ENCODE data around the gene SH3TC1. TPM values are rescaled to one million over a fixed set of nuclear protein-coding genes. Genes with fewer than 3 reads are reported as not detected.

SH3TC1 gene
- total and polyA plus RNA-seq, 10 of the 15 experiments (the other 5 are each of a cell fraction or from before 2014, with no cell fraction given): 0.19 to 47.0 (median 18.4) TPM

GRCh38 chr4:8195841-8196458 is 3.1 kb upstream of the SH3TC1 start (continued):
- TF ChIP-seq CBFB (IDR thresholded peaks at IDR 0.05; ENCODE audit: low read depth) (no peak), JUND (IDR thresholded peaks at IDR 0.05; ENCODE audit: low read depth, low read length) (no peak), E4F1 (IDR thresholded peaks at IDR 0.05; ENCODE audit: borderline replicate concordance, partially characterized antibody) (no peak)

GRCh38 chr4:8197521-8197920 is 1.6 kb upstream of the SH3TC1 start:
- FAIRE-seq: no peak
- Histone ChIP-seq H3K36me3 (ENCODE audit: control insufficient read depth in 2 of 2, insufficient read depth in 2 of 2, low read length in 1 of 2) (no peaks in the 10 kb centered on the region), H3K79me2 (ENCODE audit: control insufficient read depth, insufficient read depth, low read length) (peaks cover 34% of the 10 kb centered on the region), H3K4me3 (no peak overlapping the region), H3K9ac (ENCODE audit: control insufficient read depth, insufficient read depth, low read length) (no peak overlapping the region), H3K27me3 (replicated peaks in 1 of 2; ENCODE audit: control insufficient read depth in 2 of 2, insufficient read depth in 2 of 2, low read length in 1 of 2) (no peaks in the 10 kb centered on the region), H4K20me1 (ENCODE audit: control insufficient read depth, insufficient read depth) (no peaks in the 10 kb centered on the region), H3K9me3 (replicated peaks; ENCODE audit: control insufficient read depth, insufficient read depth, low read length) (no peaks in the 10 kb centered on the region), H3K27ac (ENCODE audit: control insufficient read depth, insufficient read depth) (no peak overlapping the region), H3K4me1 (ENCODE audit: control insufficient read depth, insufficient read depth, low read length) (peaks cover 36% of the 10 kb centered on the region), H3K4me2 (ENCODE audit: control insufficient read depth, insufficient read depth) (no peak overlapping the region), H2AFZ (ENCODE audit: control insufficient read depth, low read depth, low read length) (no peak overlapping the region)
- intact Hi-C loops (cut with micrococcal nuclease; ENCODE audit: unreplicated experiment): no loop called here
- in situ Hi-C loops (cut with MboI): no loop called here
- ChIA-PET POLR2A (interaction anchor here (1.2 to 1.8 kb wide), 2 partner anchors 25 to 38 kb away, joined by 4 to 6 read pairs; partner anchors contain the start of gene ABLIM2), CTCF (interaction anchor here (2.0 to 3.7 kb wide), 3 partner anchors 20 to 32 kb away, joined by 8 to 33 read pairs (median 12); no protein-coding TSS in a partner anchor), RAD21 (ENCODE audit: unreplicated experiment) (interaction anchor here (3.8 to 4.4 kb wide), 2 partner anchors 21 to 31 kb away, joined by 27 to 28 read pairs; no protein-coding TSS in a partner anchor), SMC1A (ENCODE audit: uncharacterized antibody, unreplicated experiment) (interaction anchor here (0.8 to 2.1 kb wide), 3 partner anchors 21 to 45 kb away, joined by 3 to 6 read pairs (median 5); no protein-coding TSS in a partner anchor)
- no TSS peak for BruUV-seq (replicated peaks)
- WGBS (ENCODE audit: insufficient coverage, insufficient replicate concordance, low lambda C conversion rate, missing lambda C conversion rate): 90% methylated on average over 13 of the region's 13 CpGs
- no peak for DNase-seq (ENCODE audit: low read depth, low spot score)
- no peak for ATAC-seq
- no peak for TF ChIP-seq EED (IDR thresholded peaks at IDR 0.05; ENCODE audit: low read depth)
- TF ChIP-seq ZBED1 (IDR thresholded peaks at IDR 0.05; ENCODE audit: borderline replicate concordance): no peak
- no peak for TF ChIP-seq PKNOX1 (IDR thresholded peaks at IDR 0.05)
- TF ChIP-seq SMAD1 (IDR thresholded peaks at IDR 0.05; ENCODE audit: low read depth, partially characterized antibody): no peak
- TF ChIP-seq SRF (IDR thresholded peaks at IDR 0.05; ENCODE audit: low read depth in 2 of 2, low read length in 2 of 2): no peak
- TF ChIP-seq SIN3A (IDR thresholded peaks at IDR 0.05; ENCODE audit: low read depth, low read length): no peak
- no peak for TF ChIP-seq RELA (IDR thresholded peaks at IDR 0.05; ENCODE audit: borderline replicate concordance, partially characterized antibody)
- TF ChIP-seq LARP7 (IDR thresholded peaks at IDR 0.05): no peak
- no peak for TF ChIP-seq CEBPB (IDR thresholded peaks at IDR 0.05; ENCODE audit: borderline replicate concordance in 1 of 2, low read depth in 2 of 2, low read length in 2 of 2)
- TF ChIP-seq USF1 (IDR thresholded peaks at IDR 0.05; ENCODE audit: borderline replicate concordance, extremely low read length, insufficient read depth, low read depth, low read length): no peak
- TF ChIP-seq RAD21 (IDR thresholded peaks at IDR 0.05; ENCODE audit: insufficient read depth, low read depth, low read length): no peak
- no peak for TF ChIP-seq WRNIP1 (IDR thresholded peaks at IDR 0.05; ENCODE audit: borderline replicate concordance, low read depth, low read length)
- no peak for TF ChIP-seq E2F4 (IDR thresholded peaks at IDR 0.05; ENCODE audit: low read depth, low read length)
- TF ChIP-seq RB1 (IDR thresholded peaks at IDR 0.05; ENCODE audit: borderline replicate concordance): no peak

All from GM12878 (cell line).